ENCODE data around the gene ZFYVE28.

Gene ZFYVE28

GRCh38 chr4:2251073-2251794, 167.2 kb downstream of the ZFYVE28 start:
- in situ Hi-C loops (cut with HindIII; ENCODE audit: low sequenced_read_pairs) = no loop called here
- DNase-seq (ENCODE audit: low read depth) = no peak

GRCh38 chr4:2250357-2251072, 167.9 kb downstream of the ZFYVE28 start:
- no peak for DNase-seq (ENCODE audit: low read depth)
- TF ChIP-seq CTCF (IDR thresholded peaks at IDR 0.05; ENCODE audit: low read depth, low read length, missing control alignments) = no peak
- in situ Hi-C loops (cut with HindIII; ENCODE audit: low sequenced_read_pairs) = no loop called here
- H3K4me3 ChIP-seq (ENCODE audit: low read depth, low read length) = no peak overlapping the region

More at GRCh38 chr4:2251073-2251794, 167.2 kb downstream of the ZFYVE28 start:
- no peak overlapping the region for H3K4me3 ChIP-seq (ENCODE audit: low read depth, low read length)
- TF ChIP-seq CTCF (IDR thresholded peaks at IDR 0.05; ENCODE audit: low read depth, low read length, missing control alignments) = no peak

GRCh38 chr4:2249526-2250356, 168.7 kb downstream of the ZFYVE28 start:
- DNase-seq (ENCODE audit: low read depth) = no peak
- no peak overlapping the region for H3K4me3 ChIP-seq (ENCODE audit: low read depth, low read length)
- in situ Hi-C loops (cut with HindIII; ENCODE audit: low sequenced_read_pairs) = loop anchor here (10.0 kb wide), 2 partner anchors 75 to 385 kb away; no protein-coding TSS in a partner anchor
- TF ChIP-seq CTCF (IDR thresholded peaks at IDR 0.05; ENCODE audit: low read depth, low read length, missing control alignments) = no peak

- no peak overlapping the region for H3K4me3 ChIP-seq (ENCODE audit: low read depth, low read length)
- no peak for TF ChIP-seq CTCF (IDR thresholded peaks at IDR 0.05; ENCODE audit: low read depth, low read length, missing control alignments)
- no peak for DNase-seq (ENCODE audit: low read depth)
- in situ Hi-C loops (cut with HindIII; ENCODE audit: low sequenced_read_pairs) = loop anchor here (10.0 kb wide), 2 partner anchors 76 to 386 kb away; no protein-coding TSS in a partner anchor
Observed at GRCh38 chr4:2248821-2249261, 169.6 kb downstream of the ZFYVE28 start.

- in situ Hi-C loops (cut with HindIII; ENCODE audit: low sequenced_read_pairs) = loop anchor here (10.0 kb wide), 2 partner anchors 77 to 387 kb away; no protein-coding TSS in a partner anchor
- no peak for DNase-seq (ENCODE audit: low read depth)
- no peak for TF ChIP-seq CTCF (IDR thresholded peaks at IDR 0.05; ENCODE audit: low read depth, low read length, missing control alignments)
- no peak overlapping the region for H3K4me3 ChIP-seq (ENCODE audit: low read depth, low read length)
Observed at GRCh38 chr4:2248044-2248780, 170.2 kb downstream of the ZFYVE28 start.
